NCI-H510A treated with DMSO at 0.1 percent for 48 hours (cell line): ENCODE data around the gene PEMT.
"Not testable (repeated sequence)": the region's sequence is repeated elsewhere in the genome, so short reads cannot be mapped to it uniquely, and the experiment has no call there.

Experiments
- DNase-seq: peaks from one replicate; lab custom pipeline; 2025; lab: John Stamatoyannopoulos, UW

The PEMT gene

GRCh38 chr17:17502741-17503565 is 88.6 kb downstream of the PEMT start:
- no peak for DNase-seq

GRCh38 chr17:17500999-17501605 is 90.4 kb downstream of the PEMT start:
- no peak for DNase-seq

DNA sequence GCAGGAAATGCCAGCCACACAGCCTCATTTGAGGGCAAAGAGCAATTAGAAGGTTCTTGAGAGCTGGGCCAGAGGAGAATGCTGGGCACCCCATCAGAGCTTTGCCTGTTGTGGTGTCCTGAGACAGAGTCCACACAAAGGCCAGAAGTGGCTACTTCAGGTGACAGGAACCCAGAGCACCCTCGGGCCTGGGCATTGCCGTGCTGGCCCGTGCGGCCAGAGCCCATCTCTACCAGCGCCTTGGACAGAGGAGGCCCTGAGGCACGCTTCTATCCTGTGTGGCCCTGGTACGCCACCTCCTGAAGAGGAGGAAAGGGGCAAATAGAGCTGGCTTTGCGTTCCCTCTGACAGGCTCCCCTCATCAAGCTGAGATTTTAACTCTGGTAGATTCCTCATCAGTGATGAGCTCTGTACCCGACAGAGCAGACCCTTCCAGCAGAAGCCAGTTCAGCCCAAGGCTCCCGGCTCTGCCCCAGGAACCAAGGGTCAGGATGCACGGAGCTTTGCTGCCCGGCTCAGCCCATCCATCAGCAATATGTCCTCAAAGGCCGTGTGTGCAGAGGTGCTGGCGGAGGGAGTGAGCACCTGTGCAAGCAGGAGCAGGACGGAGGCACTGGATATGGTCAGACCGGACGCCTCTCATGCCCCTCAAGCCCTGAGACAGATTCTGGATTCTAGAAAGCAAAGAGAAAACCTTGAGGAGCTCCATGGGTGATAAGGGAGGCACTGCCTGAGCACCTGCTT is 91.9 kb downstream of the PEMT start:
- no peak for DNase-seq

- DNase-seq, result no peak
Observed at GRCh38 chr17:17498606-17499301, 92.8 kb downstream of the PEMT start.

GRCh38 chr17:17497845-17498520 is 93.5 kb downstream of the PEMT start:
- DNase-seq, result no peak

DNA sequence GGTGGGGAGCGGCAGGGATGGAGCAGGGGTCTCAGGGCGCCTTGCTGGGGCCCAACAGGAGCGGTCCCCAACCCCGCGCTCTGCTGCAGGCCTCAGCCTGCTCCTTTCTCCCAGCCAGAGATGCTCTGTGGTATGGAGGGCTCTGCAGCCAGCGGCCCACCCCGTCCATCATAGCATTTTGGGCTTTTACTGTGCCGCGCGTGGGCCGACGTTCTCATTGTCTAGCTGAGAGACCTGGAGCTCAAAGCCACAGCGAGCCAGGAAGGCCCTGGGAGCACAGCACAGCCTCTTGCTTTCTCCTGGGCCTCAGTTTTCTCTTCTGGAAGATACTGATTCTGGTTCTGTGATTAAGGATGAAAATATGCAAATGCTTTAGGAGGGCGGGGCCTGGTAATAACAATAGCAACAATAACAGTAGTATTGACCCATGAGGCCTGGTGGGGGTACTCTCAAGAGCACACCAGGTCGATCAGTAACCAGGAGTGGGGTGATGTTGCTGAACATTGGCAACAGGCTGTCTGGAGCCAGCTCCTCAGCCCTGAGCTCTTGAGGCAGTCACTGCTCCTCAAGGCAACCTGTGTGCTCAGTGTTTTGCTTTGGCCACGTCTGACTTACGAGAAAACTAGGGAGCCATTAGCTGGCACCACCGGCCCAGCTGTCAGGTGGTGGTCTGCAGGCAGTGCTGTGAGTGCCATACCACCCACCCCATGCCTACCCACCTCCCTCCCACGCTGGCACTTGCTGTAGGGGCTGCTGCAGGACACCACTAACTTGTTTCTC is 94.3 kb downstream of the PEMT start:
- no peak for DNase-seq

- peak; percentile 74 for DNase-seq
Observed at GRCh38 chr17:17496189-17497064, 95.1 kb downstream of the PEMT start, which contains the start of gene RASD1. TSS of gene RASD1 (minus strand) at chr17:17496395. CDS start at chr17:17496181, 214 bp downstream.

- peak; percentile 52 for DNase-seq
Observed at GRCh38 chr17:17495536-17496188, 95.8 kb downstream of the PEMT start.

DNA sequence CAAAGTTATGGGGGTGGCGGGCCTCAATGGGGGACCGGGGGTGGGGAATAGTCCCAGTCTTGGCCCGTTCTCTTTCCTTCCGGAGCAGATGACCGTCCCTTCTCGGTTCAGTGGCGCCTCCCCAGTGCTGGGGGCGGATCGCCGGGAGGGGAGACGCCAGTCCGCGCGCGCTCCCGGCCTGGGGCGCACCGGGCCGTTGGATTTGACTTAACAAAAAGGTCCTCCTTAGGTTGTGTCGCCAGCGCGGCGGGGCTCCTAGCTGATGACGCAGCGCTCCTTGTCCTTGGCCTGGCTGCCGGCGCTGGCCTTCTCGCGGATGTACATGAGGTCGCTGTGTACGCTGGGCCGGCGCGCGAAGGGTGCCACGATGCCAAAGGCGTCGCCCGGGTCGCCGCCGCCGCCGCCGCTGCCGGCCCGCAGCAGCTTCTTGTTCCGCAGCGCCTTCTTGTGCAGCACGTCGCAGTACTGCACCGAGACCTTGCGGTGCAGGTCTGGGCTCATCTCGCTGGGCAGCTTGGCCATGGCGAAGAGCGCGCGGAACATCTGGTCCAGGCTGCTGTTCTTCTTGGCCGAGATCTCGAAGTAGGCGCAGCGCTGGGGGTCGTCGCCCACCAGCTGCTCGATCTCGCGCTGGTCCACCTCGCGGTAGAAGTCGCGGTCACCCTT is 96.5 kb downstream of the PEMT start:
- DNase-seq, result peak; percentile 34

DNA sequence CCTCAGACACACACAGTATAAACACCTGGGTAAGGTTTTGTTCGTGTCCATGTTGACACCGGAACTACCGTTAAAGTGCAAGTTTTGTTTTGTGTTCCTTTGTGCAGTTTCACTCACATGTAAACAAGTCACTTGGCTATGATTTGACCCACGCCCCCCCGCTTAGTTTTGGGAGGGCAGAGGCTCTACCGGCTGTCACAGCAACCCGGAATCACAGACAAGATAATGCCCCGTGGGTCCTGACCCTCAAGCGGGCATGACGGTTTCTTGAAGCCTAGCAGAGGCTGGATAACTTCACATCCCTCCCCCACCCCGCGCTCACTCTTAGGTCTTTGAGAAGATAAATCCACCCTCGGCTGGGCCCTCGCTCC is 97.0 kb downstream of the PEMT start:
- DNase-seq, result peak; percentile 25

- DNase-seq, result no peak
Observed at GRCh38 chr17:17493986-17494466, 97.5 kb downstream of the PEMT start.

DNA sequence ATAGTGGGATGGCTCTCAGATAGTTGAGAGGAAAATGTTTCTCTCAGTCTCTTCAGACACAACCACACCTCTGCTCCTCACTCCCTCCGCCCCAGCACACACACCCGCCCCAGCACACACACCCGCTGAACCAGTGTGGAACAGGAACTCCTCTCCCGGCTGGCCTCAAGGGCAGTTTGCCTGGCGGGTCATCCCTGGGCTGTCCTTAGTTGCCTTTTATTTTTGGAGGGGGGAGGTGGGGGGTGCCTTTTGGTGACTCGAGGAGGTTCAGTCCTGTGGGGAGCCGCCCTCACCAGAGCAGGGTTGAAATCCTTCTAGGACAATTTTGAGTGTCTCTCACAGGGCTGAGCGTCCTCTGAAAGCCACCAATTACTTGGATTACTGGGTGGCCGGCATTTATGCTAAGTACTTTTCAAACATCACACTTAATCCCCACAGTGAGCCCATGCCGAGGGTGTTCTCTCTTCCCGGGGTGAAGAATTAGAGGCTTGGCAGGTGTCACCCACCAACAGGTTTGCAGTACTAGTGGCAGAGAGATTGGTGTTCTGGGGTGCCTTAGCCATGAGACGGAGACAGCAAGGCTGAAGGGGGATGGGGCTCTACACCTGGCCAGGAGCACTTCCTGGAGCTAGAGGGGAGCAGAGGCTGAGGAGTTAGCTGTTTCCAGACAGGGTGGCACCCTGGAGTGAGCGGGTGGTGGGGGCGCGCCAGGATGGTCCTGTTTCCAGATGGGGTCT is 98.1 kb downstream of the PEMT start:
- DNase-seq, result no peak

GRCh38 chr17:17492571-17492970 is 98.9 kb downstream of the PEMT start:
- no peak for DNase-seq

- DNase-seq, result no peak
Observed at GRCh38 chr17:17492085-17492484, 99.4 kb downstream of the PEMT start.

DNA sequence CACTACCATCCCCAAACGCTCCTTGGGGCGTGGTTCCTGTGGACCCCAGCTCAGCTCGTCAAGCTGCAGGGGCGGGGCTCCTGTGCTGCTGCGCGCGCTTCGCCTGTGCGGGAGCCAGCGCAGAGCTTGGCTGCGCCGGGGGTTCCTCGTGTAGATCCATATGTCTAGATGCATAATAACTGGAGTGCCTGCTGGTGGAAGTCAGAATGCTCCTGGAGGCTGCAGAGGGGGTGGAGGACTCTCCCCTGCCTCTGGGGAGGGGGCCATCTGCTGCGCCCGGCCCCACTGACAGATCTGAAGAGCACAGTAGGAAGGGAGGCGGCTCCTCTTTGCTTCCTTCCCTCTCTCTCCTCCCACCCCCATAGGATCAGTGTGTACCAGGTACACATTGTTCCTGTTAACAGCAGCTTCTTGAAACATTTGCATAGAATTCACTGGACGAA is 99.9 kb downstream of the PEMT start:
- no peak for DNase-seq

DNA sequence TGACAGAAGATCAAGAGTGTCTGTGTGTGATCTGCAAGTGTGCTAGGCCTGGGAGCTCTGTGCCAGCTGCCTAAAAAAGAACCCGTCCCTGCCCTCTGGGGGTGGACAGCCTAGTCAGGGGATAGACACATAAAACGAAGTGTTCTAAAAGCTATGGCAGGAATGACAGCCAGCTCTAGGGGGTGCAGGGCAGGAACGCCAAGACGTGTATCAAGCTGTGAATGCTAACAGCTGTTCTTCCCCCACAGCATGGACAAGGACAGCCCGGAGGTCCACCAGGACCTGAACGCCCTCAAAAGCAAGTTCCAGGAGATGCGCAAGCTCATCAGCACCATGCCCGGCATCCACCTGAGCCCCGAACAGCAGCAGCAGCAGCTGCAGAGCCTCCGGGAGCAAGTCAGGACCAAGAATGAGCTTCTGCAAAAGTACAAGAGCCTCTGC is 100.5 kb downstream of the PEMT start:
- DNase-seq, result no peak

DNA sequence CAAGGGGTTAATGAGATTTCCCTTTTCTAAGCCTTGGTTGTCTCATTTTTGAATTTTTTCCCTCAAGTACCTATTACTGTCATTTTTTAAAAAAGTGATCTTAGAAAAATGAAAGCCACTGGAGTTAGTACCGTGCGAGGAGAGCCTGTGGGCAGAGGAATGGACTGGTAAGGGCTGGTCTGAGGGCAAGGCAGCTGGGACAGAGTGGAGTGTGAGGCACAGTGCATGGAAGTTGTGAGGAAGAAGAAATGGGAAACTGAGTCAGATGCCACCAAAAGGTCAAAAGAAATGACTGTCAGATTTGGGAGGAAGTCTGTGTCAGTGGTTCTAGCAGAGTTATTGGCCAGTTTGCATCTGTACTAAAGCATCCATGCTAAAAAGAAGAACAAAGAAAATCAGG is 103.5 kb downstream of the PEMT start:
- no peak for DNase-seq

DNA sequence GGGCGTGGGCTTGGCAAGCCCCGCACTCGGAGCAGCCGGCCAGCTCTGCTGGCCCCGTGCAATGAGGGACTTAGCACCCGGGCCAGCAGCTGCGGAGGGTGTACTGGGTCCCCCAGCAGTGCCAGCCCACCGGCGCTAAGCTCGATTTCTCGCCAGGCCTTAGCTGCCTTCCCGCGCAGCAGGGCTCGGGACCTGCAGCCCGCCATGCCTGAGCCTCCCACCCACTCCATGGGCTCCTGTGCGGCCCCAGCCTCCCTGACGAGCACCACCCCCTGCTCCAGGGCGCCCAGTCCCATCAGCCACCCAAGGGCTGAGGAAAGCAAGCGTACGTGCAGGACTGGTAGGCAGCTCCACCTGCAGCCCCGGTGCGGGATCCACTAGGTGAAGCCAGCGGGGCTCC is 105.1 kb downstream of the PEMT start:
- DNase-seq, result not testable (repeated sequence)
